HTERT RPE-1 (cell line): ENCODE results near the gene CPNE2.
"Not testable (repeated sequence)": the region's sequence is repeated elsewhere in the genome, so short reads cannot be mapped to it uniquely, and the experiment has no call there.

ENCODE experiments used
- in situ Hi-C: fragments of 300-500 bp; cut with MboI; formaldehyde crosslinking; loops from 4 replicates; pipeline ENCODE4 v1.14.3; 2020; ENCODE audit warnings: low sequenced_read_pairs

CPNE2 gene

DNA sequence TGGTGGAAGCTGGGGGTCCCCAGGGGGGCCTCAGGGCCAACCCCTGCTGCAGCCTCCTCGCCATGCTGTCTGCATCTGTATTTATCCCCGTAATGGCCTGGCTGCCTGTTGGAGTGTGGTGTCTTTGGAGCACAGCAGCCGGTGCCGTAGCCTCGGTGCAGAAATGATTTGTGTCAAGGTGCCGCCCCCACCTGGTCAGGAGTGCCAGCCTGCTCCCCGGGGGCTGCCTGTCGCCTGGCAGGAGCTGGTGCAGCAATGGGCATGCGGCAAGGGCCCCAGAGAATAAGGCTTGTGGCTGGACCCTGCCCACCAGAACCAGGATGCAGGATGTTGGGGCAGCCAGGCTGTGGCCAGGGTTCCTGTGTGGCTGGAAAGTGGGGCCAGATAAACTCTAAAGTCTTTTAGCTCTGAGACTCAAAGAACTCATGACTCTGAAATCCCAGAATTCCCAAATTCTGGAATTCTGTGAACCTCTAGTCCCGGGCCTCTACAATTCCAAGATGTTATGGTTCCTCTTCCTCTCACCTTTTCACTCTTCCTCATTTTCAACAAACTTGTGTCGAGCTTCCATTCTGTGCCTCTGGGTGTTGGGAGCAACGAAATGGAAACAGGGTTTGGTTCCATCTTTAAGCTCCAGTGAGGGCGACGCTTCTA lies 5.9 kb downstream of the CPNE2 start:
- in situ Hi-C loops = no loop called here

GRCh38 chr16:57099965-57100364 lies 7.6 kb downstream of the CPNE2 start:
- in situ Hi-C loops = not testable (repeated sequence)

- in situ Hi-C loops = no loop called here
Observed at GRCh38 chr16:57100445-57100844, 8.1 kb downstream of the CPNE2 start.

DNA sequence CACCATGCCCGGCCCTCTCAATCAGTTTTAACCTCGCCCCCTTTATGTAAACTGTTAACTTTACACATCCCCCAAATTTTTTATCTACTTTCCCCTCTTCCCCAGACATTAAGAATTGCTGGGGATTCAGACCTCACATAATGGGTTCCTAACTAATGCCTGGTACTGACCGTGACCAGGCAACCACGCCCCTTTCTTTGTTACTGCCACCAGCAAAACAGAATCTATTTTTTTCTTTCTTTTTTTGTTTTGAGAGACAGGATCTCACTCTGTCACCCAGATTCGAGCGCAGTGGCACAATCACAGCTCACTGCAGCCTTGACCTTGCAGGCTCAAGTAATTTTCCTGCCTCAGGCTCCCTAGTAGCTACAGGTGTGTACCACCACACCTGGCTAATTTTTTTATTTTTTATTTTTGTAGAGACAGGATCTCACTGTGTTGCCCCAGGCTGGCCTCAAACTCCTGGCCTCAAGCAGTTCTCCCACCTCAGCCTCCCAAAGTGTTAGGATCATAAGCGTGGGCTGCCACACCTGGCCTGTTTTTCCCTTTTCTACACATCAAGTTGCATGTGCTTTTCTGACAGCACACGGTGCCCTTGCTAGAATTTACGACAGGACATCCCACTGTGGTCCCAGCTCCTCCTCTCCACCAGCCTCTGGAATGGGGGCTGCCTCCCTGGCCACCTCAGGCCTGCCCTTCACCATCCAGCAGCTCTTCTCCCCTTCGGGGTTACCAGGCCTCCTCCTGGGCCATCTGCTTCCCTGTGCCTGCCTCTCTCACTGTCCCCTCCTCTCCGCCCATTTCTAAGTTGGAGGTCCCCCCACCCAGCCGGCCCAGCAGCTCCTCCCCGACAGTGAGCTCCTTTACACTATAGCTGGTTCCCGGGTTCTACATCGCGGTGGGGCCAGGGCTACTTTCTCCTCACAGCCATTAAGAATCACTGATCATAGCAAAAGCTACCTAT lies 10.8 kb downstream of the CPNE2 start:
- in situ Hi-C loops = no loop called here

- in situ Hi-C loops = no loop called here
Observed at GRCh38 chr16:57104706-57105105, 12.3 kb downstream of the CPNE2 start.

GRCh38 chr16:57105184-57105583 lies 12.8 kb downstream of the CPNE2 start:
- in situ Hi-C loops = no loop called here

DNA sequence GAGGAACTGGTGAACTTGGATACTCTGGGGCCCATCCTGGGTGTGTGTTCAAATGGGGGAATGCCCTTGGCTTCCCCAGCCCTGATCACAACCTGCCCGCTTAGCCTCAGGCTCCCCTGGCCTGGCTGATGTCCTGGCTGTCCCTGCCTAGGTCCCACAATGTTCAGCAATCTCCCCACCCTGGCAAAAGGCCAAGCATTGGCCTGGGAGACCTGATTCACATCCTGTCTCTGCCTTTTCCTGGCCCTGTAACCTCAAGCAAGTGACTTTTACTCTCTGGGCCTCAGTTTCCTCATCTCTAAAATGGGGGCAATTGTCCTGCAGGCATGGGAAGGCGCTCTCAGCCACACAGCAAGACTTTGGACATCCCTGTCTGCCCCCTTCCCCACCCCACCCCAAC lies 14.4 kb downstream of the CPNE2 start:
- in situ Hi-C loops = no loop called here

DNA sequence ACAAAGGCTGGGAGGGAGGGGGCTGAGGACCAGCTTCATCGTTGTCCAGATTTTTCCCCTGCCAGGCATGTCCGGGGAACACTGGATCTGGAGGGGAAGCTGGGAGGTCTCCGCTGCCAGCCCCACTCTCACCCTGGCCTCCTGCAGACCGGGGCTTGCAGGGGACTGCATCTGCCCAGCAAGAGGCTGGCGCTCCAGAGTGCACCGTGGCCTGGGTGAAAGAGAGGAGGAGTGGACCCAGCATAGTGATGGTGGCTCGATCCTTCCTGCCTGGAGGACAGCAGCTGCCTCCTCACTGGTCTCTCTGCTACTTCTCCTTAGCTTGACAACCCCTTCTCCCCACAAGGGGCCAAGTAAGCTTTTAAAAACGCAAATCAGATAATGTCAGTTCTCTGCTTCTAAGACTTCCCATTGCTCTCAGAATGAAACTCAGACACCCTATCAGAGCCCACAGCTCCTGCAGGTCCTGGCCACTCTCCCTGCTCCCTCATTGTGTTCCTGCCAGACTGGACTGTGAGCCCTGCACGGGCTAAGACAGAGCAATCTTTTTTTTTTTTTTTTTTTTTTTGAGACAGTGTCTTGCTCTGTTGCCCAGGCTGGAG lies 15.0 kb downstream of the CPNE2 start:
- in situ Hi-C loops = no loop called here

GRCh38 chr16:57108432-57108831 lies 16.0 kb downstream of the CPNE2 start:
- in situ Hi-C loops = no loop called here

GRCh38 chr16:57109259-57110105 lies 17.1 kb downstream of the CPNE2 start:
- in situ Hi-C loops = not testable (repeated sequence)

DNA sequence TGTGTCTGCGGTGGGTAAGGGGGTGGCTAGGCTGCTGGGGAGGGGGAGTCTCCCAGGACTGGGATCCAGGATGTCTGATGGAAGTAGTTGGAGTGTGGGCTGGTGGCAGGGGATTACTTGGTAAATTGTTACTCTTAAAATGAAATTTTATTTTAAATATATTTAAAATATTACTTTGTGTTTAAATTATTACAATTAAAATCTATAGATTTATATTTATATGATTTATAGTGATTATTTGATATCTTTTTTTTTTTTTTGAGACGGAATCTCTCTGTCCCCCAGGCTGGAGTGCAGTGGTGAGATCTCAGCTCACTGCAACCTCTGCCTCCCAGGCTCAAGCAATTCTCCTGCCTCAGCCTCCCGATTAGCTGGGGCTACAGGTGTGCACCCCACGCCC lies 18.6 kb downstream of the CPNE2 start:
- in situ Hi-C loops = no loop called here

GRCh38 chr16:57111420-57111819 lies 19.0 kb downstream of the CPNE2 start:
- in situ Hi-C loops = no loop called here

- in situ Hi-C loops = no loop called here
Observed at GRCh38 chr16:57112403-57113041, 20.1 kb downstream of the CPNE2 start.

GRCh38 chr16:57113042-57113453 lies 20.7 kb downstream of the CPNE2 start:
- in situ Hi-C loops = no loop called here

GRCh38 chr16:57113664-57114063 lies 21.3 kb downstream of the CPNE2 start:
- in situ Hi-C loops = no loop called here

- in situ Hi-C loops = no loop called here
Observed at GRCh38 chr16:57115168-57115513, 22.8 kb downstream of the CPNE2 start.

DNA sequence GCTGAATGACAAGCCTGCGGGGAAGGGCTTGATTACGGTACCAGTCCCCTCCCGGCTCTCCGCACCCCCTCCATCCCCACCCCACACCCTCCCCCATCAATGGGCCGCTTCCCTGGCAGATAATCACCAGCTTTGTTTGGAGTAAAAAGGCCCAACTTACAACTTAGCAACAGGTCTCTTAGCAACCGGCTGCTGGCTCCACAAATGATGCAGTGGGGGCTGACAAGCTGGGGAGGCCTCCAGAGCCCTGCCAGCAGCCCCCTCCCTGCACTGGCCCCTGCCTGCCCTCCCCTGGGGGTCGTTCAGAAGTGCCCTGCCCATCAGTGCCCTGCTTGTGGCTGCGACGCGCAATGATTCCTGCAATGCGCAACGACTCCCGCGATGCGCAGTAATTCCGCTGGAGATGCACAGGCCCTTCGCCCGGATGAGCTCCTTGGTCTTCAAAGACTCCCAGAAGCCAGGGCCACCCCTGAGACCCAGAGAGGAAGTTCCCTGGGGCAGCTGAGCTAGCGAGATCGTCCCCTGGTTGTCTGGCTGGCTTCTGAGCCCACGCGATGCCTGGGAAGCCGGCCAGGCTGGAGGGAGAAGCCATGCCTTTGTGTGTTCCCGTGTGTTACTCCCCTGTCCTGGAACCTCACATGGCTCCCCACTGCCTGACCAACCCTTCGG lies 23.3 kb downstream of the CPNE2 start:
- in situ Hi-C loops = no loop called here

DNA sequence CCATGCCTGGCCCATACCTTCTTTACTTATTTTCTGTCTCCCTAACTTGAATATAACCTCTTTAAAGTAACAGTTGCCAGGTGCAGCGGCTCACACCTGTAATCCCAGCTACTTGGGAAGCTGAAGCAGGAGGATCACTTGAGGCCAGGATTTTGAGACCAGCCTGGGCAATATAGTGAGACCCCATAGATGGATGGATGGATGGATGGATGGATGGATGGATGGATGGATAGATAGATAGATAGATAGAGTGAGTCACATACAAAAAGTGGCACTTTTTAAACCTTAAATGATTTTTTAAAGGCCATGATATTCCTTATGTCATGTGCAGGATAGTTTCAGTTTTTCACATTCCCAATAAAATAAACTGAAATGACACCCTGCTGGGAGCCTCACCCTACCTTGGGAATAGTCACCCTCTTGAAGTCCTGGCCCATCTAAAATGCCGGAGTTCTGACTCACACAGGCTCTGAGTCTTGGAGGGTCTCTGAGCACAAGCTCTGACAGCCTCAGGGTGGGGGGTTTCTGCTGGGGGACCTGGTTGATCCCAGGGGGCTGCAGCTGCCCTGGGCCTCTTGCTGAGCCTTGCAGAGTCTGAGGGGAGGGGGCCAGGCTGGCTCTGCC lies 26.2 kb downstream of the CPNE2 start:
- in situ Hi-C loops = no loop called here

GRCh38 chr16:57123216-57123973 lies 31.0 kb downstream of the CPNE2 start:
- in situ Hi-C loops = no loop called here
